D341Med (cell line): ENCODE data around the gene LARP1.
"Not testable (repeated sequence)": the region's sequence is repeated elsewhere in the genome, so short reads cannot be mapped to it uniquely, and the experiment has no call there.

Experiments
- DNase-seq: peaks from one replicate; pipeline ENCODE4 v3.0.0; 2012; ENCODE audit warnings: low spot score

LARP1 gene

DNA sequence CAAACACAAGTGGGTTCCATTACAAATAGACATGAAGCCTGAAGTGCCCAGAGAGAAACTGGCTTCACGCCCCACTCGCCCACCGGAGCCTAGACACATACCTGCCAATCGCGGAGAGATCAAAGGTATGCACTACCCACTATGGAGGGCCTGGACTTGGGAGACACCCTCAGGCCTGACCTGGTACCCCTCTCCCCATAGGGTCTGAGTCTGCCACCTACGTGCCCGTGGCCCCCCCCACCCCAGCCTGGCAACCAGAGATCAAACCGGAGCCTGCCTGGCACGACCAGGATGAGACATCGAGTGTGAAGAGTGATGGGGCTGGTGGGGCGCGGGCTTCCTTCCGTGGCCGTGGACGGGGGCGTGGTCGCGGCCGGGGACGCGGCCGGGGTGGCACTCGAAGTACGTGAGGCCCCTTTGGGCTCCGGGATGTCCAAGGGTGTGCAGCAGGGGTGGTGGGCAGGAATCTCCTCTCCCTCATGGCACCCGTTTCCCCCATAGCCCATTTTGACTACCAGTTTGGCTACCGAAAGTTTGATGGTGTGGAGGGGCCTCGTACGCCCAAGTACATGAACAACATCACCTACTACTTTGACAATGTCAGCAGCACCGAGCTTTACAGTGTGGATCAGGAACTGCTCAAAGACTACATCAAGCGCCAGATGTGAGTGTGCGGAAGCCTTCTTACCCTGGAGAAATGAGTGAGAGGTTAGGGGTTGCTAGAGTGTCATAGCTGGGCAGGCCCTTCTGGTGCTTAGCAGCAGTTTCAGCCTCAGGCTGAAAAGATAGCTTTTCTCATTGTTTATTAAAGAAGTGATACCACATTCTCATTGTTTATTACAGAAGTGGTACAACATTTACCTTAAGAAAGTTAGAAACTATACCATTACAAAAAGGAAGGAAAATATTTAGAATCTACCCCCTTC lies 38.7 kb downstream of the LARP1 start:
- no peak for DNase-seq

DNA sequence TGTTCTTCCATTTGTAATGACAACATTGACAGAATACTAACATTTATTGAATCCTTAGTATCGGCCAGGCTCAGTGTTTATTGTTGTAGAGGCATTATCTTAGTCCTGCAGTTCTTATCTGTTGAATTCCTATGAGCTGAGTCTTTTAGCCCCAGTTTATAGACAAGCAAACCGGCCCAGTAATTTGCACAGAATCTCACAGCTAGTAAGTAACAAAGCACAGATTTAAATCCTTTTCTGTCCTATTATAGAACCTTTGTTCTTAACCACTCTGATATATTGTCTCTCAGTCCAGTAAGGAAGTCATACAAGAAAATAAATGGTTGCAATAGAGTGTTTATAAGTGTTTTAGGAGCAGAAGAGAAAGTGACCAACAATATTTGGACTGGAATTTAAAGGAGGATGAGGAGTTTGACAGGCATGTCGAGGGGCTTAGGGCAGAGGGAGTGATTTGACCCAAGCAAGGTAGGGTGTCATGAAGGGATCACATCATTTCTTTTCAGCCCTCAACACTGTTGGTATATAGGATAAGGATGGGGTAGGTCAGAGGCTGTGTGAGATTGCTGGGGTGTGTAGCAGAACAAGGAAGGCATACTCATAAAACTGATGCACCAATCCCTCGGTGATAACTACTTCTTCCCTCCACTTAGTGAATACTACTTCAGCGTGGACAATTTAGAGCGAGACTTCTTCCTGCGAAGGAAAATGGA lies 39.5 kb downstream of the LARP1 start:
- no peak for DNase-seq

DNA sequence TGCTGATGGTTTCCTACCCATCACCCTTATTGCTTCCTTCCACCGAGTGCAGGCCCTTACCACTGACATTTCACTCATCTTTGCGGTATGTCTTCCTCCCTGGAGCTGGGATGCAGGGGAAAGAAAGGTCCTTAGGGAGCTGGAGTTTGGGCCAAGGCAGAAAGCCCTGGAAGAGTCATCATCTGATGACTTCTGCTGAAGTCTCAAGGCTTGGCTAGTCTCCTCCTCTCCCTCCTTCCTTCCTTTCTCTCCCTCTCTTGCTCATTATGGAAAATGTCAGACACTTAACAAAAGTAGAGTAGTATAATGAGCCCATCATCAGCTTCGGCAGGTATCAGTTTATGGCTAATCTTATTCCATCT lies 40.0 kb downstream of the LARP1 start:
- DNase-seq = no peak

DNA sequence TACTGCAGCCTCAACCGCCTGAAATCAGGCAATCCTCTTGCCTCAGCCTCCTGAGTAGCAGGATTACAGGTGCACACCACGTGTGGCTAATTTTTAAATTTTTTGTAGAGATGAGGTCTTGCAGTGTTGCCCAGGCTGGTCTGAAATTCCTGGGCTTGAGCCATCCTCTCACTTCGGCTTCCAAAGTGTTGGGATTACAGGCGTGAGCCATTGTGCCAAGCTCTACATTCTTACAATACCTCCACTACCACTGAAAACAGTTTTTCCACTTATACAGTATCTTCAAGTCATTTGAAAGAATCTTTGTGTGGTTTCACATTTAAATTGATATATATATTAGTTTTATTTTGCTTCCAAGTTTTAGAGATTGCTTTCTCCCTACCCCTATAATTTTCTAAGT lies 42.6 kb downstream of the LARP1 start:
- DNase-seq = no peak

DNA sequence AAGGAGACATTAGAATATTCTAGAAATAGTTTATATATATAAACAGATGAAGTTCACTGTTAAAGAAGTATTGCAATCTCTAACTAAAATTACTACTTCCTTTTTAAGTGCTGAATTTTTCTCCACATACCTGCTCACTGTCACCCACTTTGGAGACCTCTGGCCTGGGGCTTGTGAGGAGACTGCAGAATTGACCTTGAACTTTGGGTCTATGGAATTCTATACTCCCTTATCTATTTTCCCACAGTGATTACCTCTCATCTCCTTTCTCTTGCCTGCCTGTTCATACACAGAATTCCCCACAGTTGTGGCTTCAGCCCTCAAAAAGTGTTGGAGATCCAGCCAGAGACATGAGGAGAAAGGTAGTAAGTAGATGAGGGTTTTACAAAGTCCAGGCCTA lies 45.4 kb downstream of the LARP1 start:
- no peak for DNase-seq

DNA sequence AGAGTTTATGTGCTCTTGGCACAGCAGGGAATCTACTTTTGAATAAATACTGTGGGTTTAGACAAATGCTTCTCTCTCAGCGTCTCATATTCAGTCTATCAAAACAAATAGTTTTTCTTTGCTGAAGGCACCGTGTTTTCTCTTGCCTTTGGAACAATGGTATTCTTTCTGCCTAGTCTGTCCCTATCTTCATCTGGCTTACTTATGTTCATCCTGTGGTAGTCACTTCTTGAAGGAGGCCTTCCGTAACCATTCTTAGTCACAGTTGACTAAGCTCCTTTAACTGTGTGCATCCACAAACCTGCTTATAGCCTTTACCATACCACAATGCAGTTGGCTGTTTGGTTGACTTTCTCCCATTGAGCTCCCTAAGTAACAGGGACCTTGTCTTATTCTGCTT lies 45.9 kb downstream of the LARP1 start:
- DNase-seq = no peak

DNA sequence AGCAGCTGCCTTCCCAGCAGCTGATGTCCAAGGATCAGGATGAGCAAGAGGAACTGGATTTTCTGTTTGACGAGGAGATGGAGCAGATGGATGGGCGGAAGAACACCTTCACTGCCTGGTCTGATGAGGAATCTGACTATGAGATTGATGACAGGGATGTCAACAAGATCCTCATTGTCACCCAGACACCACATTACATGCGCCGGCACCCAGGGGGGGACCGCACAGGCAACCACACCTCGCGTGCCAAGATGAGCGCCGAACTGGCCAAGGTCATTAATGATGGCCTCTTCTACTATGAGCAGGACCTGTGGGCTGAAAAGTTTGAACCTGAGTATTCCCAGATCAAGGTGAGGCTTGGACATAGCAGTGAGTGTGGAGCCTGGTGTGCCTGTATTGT lies 46.9 kb downstream of the LARP1 start:
- DNase-seq = no peak

DNA sequence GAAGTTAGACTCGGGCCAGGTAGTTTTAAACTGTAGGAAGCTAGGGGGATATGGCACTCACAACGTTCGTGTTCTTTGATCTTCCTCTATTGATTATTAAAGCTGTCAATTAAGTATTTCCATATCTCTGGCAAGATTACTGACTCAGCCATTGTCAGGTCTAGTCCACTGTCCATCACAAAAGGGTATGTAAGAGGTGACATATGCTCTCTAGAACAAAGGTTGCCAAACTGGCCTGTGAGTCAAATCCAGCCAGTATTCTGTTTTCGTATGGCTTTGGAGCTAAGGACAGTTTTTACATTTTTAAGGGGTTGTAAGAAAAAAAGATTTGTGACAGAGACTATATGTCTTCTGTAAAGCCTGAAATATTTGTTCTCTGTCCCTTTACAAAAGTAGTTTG lies 51.0 kb downstream of the LARP1 start:
- DNase-seq = no peak

DNA sequence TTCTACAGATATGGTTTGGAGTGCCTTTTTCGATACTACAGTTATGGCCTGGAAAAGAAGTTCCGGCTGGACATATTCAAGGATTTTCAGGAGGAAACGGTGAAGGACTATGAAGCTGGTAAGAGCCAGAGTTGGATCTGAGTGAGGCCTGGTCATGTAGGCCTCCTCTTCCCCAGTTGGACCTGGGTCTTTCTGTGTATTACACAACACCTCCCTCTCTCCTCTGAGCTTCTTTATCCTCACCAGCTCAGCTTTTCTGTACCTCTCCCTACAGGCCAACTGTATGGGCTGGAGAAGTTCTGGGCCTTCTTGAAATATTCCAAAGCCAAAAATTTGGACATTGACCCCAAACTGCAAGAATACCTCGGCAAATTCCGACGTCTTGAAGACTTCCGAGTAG lies 56.1 kb downstream of the LARP1 start:
- no peak for DNase-seq

DNA sequence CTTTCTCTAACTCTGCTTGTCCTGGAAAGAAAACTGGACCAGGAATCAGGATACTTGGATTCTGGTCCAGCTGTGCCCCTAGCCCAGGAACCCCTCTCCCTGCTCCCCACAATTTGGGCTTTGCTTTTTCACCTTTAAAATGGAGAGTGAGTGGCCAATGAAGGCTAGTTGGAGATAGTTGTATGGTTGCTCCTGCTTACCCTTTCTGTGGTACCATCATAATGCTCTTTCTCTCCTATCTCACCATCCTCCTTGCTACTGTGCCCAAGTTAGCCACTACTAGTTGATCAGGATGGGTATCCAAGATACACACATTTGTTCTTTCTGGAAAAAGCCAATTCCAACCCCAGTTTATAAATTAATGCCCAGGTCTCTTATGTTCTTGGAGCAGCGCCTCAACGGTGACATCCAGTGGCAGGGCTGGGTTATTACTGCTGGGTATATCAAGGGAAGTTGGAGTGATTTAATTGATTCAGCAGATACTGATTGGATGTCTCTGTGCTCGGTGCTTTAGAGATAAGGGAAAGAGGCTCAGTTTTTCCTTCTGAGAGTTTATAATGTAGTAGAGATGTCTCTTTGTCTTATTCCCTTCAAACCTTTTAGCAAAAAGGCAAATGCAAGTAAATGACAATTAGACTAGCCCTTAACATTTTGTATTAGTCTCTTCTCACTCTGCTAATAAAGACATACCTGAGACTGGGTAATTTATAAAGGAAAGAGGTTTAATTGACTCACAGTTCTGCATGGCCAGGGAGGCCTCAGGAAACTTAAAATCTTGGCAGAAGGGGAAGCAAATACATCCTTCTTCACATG lies 56.7 kb downstream of the LARP1 start:
- peak; percentile 82 for DNase-seq

DNA sequence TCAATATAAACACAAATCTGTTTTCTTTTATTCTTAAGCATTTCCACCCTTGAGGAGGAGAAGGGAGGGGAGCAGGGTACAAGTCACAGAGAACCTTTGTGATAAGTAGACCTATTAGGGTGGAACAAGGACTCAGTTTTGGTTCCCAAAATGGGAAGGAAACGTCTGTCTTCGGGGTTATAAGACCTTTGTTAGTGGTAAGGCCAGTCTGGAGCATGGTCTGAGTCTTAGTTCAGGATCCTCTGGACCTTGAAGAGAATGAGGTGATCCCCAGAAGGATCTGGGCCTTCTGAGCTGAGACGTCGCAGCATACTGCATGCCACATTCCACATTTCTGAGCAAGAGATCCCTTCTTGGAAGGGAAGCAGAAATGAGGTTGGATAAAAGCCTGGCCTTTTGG lies 58.0 kb downstream of the LARP1 start:
- DNase-seq = no peak

DNA sequence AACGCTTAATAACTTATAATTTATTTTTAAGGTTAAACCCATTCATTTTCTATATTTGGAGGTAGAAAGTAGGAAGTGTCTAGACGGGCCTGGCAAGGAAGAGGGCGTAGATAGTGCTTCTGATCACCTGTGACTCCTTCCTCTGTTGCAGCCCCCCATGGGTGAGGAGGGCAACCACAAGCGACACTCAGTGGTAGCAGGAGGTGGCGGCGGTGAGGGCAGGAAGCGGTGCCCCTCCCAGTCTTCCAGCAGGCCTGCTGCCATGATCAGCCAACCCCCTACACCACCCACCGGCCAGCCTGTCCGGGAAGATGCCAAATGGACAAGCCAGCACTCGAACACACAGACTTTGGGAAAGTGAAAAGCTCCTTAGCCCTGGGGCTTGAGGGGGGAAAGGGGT lies 58.6 kb downstream of the LARP1 start:
- DNase-seq = no peak

DNA sequence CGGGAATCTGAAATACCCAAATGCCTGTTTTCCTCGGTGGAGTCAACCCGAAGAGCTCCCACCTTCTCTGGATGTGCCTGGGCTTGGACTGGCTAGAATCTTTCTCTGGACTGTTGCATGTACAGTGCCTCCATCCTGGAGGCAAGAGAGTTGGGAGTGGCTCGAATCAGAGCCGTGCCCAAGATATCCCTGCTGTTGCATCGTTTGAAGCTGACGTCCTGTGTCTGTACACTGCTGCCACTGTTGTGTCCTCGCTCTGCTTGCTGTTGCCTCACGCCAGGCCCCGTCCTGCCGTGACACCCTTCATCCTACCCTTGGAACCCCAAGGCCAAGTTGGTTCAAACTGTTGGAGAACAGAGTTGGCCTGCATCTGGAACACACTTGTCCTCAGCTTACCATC lies 59.8 kb downstream of the LARP1 start:
- no peak for DNase-seq

DNA sequence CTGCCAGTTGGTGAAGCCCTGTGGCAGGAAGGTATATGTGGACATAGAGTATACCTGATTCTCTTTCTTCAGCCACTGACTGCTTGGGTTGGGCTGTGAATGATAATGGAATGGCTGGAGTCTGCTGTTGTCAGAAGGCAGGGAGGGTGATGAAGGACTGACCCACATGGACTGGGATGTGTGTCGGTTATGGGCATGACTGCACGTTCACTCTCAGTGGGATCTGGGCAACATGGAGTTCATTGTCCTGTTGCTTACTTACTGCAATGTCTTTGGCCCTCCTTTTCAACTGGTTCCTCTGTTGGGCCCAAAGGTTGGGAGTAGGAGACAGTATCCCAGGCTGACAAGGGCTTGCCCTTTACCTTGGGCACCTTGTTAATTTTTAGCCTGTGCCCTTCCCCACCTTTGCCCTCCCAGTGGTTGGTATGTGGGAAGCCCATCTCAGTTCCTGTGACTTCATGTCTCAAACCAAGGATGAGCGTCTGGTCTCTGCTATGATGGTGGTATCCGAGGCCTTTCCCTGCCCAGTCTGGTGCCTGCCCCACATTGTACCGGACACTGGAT lies 60.6 kb downstream of the LARP1 start:
- no peak for DNase-seq

DNA sequence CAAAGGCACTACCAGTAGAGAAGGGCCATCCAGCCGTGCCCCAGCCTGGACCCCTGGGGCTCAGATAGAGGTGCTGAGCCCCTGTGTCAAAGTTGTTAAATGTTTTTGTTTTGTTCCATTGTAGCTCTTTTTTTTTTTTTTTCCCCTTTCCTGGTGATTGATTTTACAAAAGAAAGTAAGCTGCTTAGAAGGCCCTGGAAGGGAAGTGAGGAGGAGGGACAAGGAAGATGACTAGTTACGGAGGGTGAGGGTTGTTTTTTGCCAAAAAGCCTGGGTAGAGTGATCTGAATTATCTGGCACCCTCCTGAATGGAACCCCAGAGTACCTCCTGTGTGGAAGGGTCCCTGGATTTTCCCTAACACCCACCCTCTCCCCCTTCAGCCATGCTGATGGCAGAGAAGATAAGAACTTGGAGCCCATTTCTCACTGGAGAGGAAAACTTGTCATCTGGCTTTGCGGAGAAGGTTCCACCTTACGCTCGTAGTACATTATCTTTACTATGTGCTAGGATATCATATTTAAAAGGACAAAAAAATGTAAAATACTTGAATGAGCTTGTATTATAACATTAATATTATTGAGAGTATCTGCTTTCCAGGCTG lies 61.8 kb downstream of the LARP1 start:
- no peak for DNase-seq

DNA sequence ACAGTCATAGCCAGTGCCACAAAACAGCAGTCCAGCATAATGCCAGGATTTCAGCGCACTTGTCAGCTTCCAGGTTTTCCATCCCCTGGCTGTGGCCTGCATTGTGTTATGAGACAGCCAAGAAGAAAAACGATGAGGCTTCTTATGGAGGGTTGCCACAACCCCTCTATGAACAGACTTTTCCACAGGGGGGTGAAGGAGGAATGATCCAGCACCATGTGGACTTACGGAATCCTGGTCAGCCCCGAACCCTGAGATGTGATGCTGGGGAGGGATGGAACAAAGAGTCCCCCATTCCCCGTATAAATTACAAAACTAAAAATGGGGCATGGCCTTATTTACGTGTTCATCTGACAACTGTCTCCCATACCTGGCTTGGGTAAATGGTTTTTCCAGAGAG lies 62.6 kb downstream of the LARP1 start:
- DNase-seq = no peak

DNA sequence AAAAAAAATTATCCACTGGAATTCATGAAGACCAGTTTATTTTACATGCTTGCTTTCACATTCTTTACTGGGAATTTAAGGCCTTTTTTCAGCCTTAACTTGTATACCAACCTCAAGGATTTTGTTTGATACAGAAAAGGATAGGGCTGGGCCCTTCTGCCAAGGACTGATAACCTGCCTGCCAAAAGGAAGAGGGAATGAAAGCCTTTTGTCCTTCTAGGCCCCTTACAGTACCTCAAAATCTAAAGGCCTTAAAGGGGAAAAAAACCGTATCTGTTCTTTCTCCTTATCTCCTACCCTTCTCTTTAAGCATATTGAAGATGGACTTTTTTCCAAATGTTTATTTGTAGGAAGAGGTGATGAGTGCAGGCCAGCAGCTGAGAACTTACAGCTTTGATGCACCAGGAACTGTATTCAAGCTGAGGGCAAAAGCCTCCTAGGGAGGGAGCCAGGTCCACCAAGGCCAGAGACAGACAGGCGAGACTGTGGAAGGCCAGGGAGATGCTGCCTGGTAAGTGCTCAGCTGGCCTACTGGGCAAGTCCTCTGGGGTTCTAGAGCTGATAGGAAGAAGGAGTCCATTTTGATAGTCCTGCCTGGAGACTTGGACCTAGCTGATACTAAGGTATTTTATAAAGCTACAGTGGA lies 63.4 kb downstream of the LARP1 start:
- no peak for DNase-seq

DNA sequence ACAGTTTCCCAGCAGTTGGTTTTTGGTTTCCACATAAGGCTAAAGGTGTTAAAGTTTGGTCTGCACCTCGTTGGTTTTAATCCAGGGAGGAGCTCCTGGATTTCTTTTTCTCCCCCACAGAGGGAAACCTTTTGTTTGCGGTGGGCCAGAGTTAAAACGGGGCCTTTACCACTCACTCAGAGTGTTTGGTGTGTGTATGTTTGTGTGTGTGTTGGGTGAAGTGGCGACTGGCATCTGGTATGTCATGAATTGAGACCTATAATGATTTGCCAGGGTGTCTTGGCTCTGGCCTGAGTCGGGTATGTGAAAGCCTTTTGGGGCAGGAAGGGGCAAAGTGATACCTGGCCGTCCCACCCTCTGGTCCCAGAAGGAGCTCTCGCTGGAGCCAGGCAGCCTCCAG lies 64.4 kb downstream of the LARP1 start:
- no peak for DNase-seq

DNA sequence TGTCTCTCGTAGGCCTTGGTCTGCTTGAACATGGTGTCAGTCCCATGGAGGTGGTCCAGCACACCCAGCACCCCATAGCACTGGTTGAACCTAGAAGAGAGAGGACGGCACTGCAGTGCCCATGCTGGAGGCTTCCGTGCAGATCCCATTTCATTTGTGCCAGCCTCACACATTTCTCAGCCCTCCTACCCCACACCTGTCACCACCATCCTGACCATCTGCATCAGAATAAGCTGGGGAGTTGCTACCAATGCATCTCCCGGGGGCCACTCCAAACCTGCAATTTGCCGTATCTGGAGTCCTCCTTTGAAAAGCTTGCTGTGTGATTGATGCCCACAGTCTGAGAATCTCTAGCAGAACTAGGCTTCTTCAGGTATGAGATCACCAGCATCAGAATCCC lies 65.2 kb downstream of the LARP1 start:
- DNase-seq = no peak

DNA sequence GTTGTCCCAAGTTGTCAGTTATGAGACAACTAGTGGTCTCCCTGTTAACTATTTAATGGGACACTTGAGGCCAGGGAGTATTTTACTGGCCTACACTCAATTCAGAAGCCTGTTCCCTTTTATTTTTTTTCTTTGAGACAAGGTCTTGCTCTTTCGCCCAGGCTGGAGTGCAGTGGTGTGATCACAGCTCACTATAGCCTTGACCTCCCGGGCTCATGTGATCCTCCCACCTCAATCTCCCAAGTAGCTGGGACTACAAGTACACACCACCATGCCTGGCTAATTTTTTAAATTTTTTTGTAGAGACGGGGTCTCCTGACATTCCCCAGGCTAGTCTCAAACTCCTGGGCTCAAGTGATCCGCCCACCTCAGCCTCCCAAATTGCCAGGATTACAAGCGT lies 67.7 kb downstream of the LARP1 start:
- not testable (repeated sequence) for DNase-seq

DNA sequence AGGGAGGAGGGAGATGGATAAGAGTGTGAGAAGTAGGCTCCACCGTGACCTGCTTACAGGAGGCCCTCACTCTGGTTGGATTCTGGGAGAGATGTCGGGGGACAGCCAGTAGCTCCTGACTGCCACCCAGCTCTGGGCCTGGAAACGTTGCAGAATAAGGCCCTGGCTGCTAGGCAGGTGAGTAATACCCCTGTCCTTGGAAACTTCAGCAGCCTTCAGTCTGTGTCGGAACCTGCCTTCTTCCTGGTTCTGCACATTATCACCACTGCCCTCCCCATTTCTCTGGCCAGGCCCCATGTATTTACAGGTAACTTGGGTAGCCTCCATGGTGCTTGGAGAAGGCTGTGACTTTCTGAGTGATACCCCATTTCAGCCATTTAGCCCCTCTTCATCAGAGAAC lies 68.4 kb downstream of the LARP1 start:
- no peak for DNase-seq

DNA sequence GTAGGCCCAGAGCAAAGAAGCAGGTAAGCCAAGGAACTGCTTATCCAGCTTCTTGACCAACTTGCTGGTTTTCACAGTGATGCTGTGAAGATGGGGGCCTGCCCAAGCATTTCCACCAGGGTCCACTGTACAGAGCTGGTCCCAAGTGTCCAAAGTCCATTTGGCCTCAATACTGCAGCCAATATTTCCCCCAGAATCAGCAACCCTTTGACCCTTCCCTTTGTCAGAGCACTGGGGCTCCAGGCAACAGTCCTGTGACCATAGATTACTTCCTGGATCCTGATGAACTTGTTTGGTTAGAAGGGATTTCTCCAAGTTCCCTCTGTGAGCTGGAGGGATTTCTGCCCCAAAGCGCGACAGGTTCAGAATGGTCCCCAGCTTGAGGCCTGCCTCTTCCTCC lies 68.9 kb downstream of the LARP1 start:
- DNase-seq = no peak
